ENCODE measurements around the gene PAQR7.

PAQR7 gene

GRCh38 chr1:25875154-25875855, at the start of gene PAQR7:
PAQR7 (minus strand) TSS chr1:25875708; CDS start chr1:25863839, 11,869 bp downstream.
- DNase-seq = peak; percentile 86

- DNase-seq = no peak
These were observed 48.9 kb upstream of the PAQR7 start for GRCh38 chr1:25924454-25924853.

- DNase-seq = no peak
These were observed 47.6 kb upstream of the PAQR7 start for GRCh38 chr1:25922971-25923552.

GRCh38 chr1:25922056-25922970, 46.8 kb upstream of the PAQR7 start:
- peak; percentile 79 for DNase-seq

- no peak for DNase-seq
These were observed 43.1 kb upstream of the PAQR7 start for GRCh38 chr1:25918615-25919014.

- no peak for DNase-seq
These were observed 42.5 kb upstream of the PAQR7 start for GRCh38 chr1:25917996-25918395.

GRCh38 chr1:25916460-25916859, 41.0 kb upstream of the PAQR7 start:
- DNase-seq = no peak

- DNase-seq = no peak
These were observed 38.8 kb upstream of the PAQR7 start for GRCh38 chr1:25914074-25914995.

- DNase-seq = no peak
These were observed 37.7 kb upstream of the PAQR7 start for GRCh38 chr1:25913206-25913605.

GRCh38 chr1:25912076-25912831, 36.7 kb upstream of the PAQR7 start:
- no peak for DNase-seq

- no peak for DNase-seq
These were observed 35.7 kb upstream of the PAQR7 start for GRCh38 chr1:25911162-25911561.

GRCh38 chr1:25909040-25909439, 33.5 kb upstream of the PAQR7 start:
- no peak for DNase-seq

GRCh38 chr1:25908161-25908560, 32.7 kb upstream of the PAQR7 start:
- DNase-seq = no peak

GRCh38 chr1:25907601-25908000, 32.1 kb upstream of the PAQR7 start:
- no peak for DNase-seq

GRCh38 chr1:25906644-25907300, 31.3 kb upstream of the PAQR7 start:
- peak; percentile 77 for DNase-seq

GRCh38 chr1:25905680-25906643, 30.5 kb upstream of the PAQR7 start, which contains the start of gene STMN1:
STMN1 (minus strand) TSS chr1:25906419; CDS start chr1:25904676, 1,743 bp downstream.
- DNase-seq = peak; percentile 96

GRCh38 chr1:25904943-25905679, 29.6 kb upstream of the PAQR7 start:
- DNase-seq = peak; percentile 96

- no peak for DNase-seq
These were observed 28.5 kb upstream of the PAQR7 start for GRCh38 chr1:25903986-25904385.

GRCh38 chr1:25902462-25902861, 27.0 kb upstream of the PAQR7 start:
- no peak for DNase-seq

All from activated effector memory CD4-positive, alpha-beta T cell treated with anti-CD3 and anti-CD28 coated beads, Interleukin-2, amount 50 U/mL, for 16 hours (primary cell).